ENCODE results near the gene SRSF10.
"Not testable (repeated sequence)": the region's sequence is repeated elsewhere in the genome, so short reads cannot be mapped to it uniquely, and the experiment has no call there.

SRSF10 gene

GRCh38 chr1:23958810-23959460, 21.2 kb downstream of the SRSF10 start:
- peak; percentile 91 for DNase-seq (ENCODE audit: low spot score)

- DNase-seq (ENCODE audit: low spot score), result not testable (repeated sequence)
These were observed 21.9 kb downstream of the SRSF10 start for GRCh38 chr1:23958040-23958809.

- DNase-seq (ENCODE audit: low spot score), result peak; percentile 83
These were observed 23.0 kb downstream of the SRSF10 start for GRCh38 chr1:23957096-23957495.

- DNase-seq (ENCODE audit: low spot score), result no peak
These were observed 27.1 kb downstream of the SRSF10 start for GRCh38 chr1:23953020-23953419.

- no peak for DNase-seq (ENCODE audit: low spot score)
These were observed 32.8 kb downstream of the SRSF10 start for GRCh38 chr1:23947366-23947765.

- no peak for DNase-seq (ENCODE audit: low spot score)
These were observed 43.5 kb downstream of the SRSF10 start for GRCh38 chr1:23936481-23937176.

GRCh38 chr1:23931491-23931880, 48.6 kb downstream of the SRSF10 start:
- DNase-seq (ENCODE audit: low spot score), result no peak

GRCh38 chr1:23930861-23931490, 49.2 kb downstream of the SRSF10 start:
- no peak for DNase-seq (ENCODE audit: low spot score)

GRCh38 chr1:23930270-23930669, 49.9 kb downstream of the SRSF10 start:
- DNase-seq (ENCODE audit: low spot score), result no peak

GRCh38 chr1:23928789-23929188, 51.3 kb downstream of the SRSF10 start:
- DNase-seq (ENCODE audit: low spot score), result no peak

GRCh38 chr1:23927097-23927496, 53.0 kb downstream of the SRSF10 start:
- DNase-seq (ENCODE audit: low spot score), result no peak

GRCh38 chr1:23925279-23925678, 54.8 kb downstream of the SRSF10 start:
- DNase-seq (ENCODE audit: low spot score), result no peak

- DNase-seq (ENCODE audit: low spot score), result no peak
These were observed 55.5 kb downstream of the SRSF10 start for GRCh38 chr1:23924601-23925000.

- DNase-seq (ENCODE audit: low spot score), result no peak
These were observed 56.3 kb downstream of the SRSF10 start for GRCh38 chr1:23923592-23924499.

GRCh38 chr1:23922321-23922943, 57.7 kb downstream of the SRSF10 start:
- no peak for DNase-seq (ENCODE audit: low spot score)

- DNase-seq (ENCODE audit: low spot score), result peak; percentile 73
These were observed 63.7 kb downstream of the SRSF10 start for GRCh38 chr1:23916209-23917131.

GRCh38 chr1:23915466-23915865, 64.7 kb downstream of the SRSF10 start:
- DNase-seq (ENCODE audit: low spot score), result no peak

GRCh38 chr1:23914921-23915320, 65.2 kb downstream of the SRSF10 start:
- DNase-seq (ENCODE audit: low spot score), result no peak
